Smooth muscle cell (in vitro differentiated cells): ENCODE measurements around the gene DNM3. TPM values are rescaled to one million over a fixed set of nuclear protein-coding genes. Genes with fewer than 3 reads are reported as not detected.

ENCODE experiments used
- DNase-seq: peaks from one replicate; lab custom pipeline; 2025; ENCODE audit not compliant: unreplicated experiment; lab: John Stamatoyannopoulos, UW
- H2AFZ ChIP-seq: fragments of 200-600 bp; sonication (generic); 2 replicates; pipeline ENCODE4 v1.6.0; 2016; ENCODE audit warnings: antibody characterized with exemption, low read depth, mild to moderate bottlenecking
- H3F3A ChIP-seq: fragments of 200-600 bp; sonication (generic); 2 replicates; pipeline ENCODE4 v1.6.0; 2017; ENCODE audit warnings: antibody characterized with exemption, low read depth
- H3K27ac ChIP-seq: fragments of 200-600 bp; sonication (generic); 2 replicates; pipeline ENCODE4 v1.5.1; 2016; ENCODE audit warnings: low read depth, mild to moderate bottlenecking
- H3K27me3 ChIP-seq: fragments of 200-600 bp; sonication (generic); 2 replicates; pipeline ENCODE4 v1.6.1; 2016; ENCODE audit warnings: low read depth, mild to moderate bottlenecking
- H3K36me3 ChIP-seq: fragments of 200-600 bp; sonication (generic); 2 replicates; pipeline ENCODE4 v1.5.1; 2016; ENCODE audit warnings: low read depth
- H3K4me1 ChIP-seq: fragments of 200-600 bp; sonication (generic); 2 replicates; pipeline ENCODE4 v1.5.1; 2016; ENCODE audit warnings: low read depth
- H3K4me2 ChIP-seq: fragments of 200-600 bp; sonication (generic); 2 replicates; pipeline ENCODE4 v1.6.0; 2016; ENCODE audit warnings: mild to moderate bottlenecking
- H3K4me3 ChIP-seq: fragments of 200-600 bp; sonication (generic); 2 replicates; pipeline ENCODE4 v1.5.1; 2016; ENCODE audit warnings: mild to moderate bottlenecking
- H3K79me2 ChIP-seq: fragments of 200-600 bp; sonication (generic); 2 replicates; pipeline ENCODE4 v1.6.0; 2016; ENCODE audit warnings: low read depth, mild to moderate bottlenecking
- H3K9ac ChIP-seq: fragments of 200-600 bp; sonication (generic); 2 replicates; pipeline ENCODE4 v1.6.0; 2016; ENCODE audit warnings: low read depth
- H3K9me3 ChIP-seq: fragments of 200-600 bp; sonication (generic); replicated peaks from 2 replicates; pipeline ENCODE4 v1.5.1; 2016; ENCODE audit warnings: low read depth
- H4K20me1 ChIP-seq: fragments of 200-600 bp; sonication (generic); 2 replicates; pipeline ENCODE4 v1.6.0; 2016; ENCODE audit warnings: low read depth
- CTCF ChIP-seq: fragments of 200-600 bp; sonication (generic); IDR thresholded peaks from 2 replicates; pipeline ENCODE4 v1.5.1; 2017; ENCODE audit warnings: borderline replicate concordance, mild to moderate bottlenecking, antibody characterized with exemption; ENCODE audit not compliant: insufficient read depth, poor library complexity, severe bottlenecking
- WGBS: methylation state at CpG from one replicate; pipeline ENCODE4 v1.1.7; 2016; ENCODE audit warnings: low lambda C conversion rate; 5-methylcytosine and 5-hydroxymethylcytosine counted together
- polyA plus RNA-seq: library from polyadenylated mRNA; unstranded; fragments of >200 nt; fragmentation: Nextera tagmentation; extraction: Ambion mirVana; gene quantifications from 2 replicates; pipeline ENCODE4 v1.2.1, GENCODE V29; 2016
- total RNA-seq: library from RNA; depleted of rRNA; stranded (reverse); fragments of >200 nt; gene quantifications from 2 replicates; pipeline ENCODE4 v1.2.3, GENCODE V29; 2014

The DNM3 gene
- total and polyA plus RNA-seq, 2 experiments from 2014 or later: 1.7 to 3.0 TPM

GRCh38 chr1:172380441-172381244 is 539.3 kb downstream of the DNM3 start:
- Histone ChIP-seq H3K9ac (peak overlapping the region; percentile 50), H3K4me3 (no peak overlapping the region), H3F3A (peaks cover 32% of the 10 kb centered on the region), H2AFZ (peak overlapping the region; percentile 81), H3K36me3 (no peaks in the 10 kb centered on the region), H3K9me3 (no peaks in the 10 kb centered on the region), H3K79me2 (no peaks in the 10 kb centered on the region), H4K20me1 (no peaks in the 10 kb centered on the region), H3K27me3 (no peaks in the 10 kb centered on the region), H3K4me1 (peaks cover 31% of the 10 kb centered on the region), H3K27ac (peak overlapping the region; percentile 99), H3K4me2 (peak overlapping the region; percentile 72)
- no peak for DNase-seq
- no peak for TF ChIP-seq CTCF
- WGBS: 44% methylated on average over 6 of the region's 6 CpGs

GRCh38 chr1:172381946-172382345 is 540.6 kb downstream of the DNM3 start:
- Histone ChIP-seq H2AFZ (peak overlapping the region; percentile 18), H3K79me2 (no peaks in the 10 kb centered on the region), H3K27ac (peak overlapping the region; percentile 99), H3K36me3 (no peaks in the 10 kb centered on the region), H4K20me1 (no peaks in the 10 kb centered on the region), H3K27me3 (no peaks in the 10 kb centered on the region), H3K9ac (peak overlapping the region; percentile 89), H3K4me1 (peaks cover 31% of the 10 kb centered on the region), H3K4me3 (peak overlapping the region; percentile 8), H3F3A (peaks cover 32% of the 10 kb centered on the region), H3K9me3 (no peaks in the 10 kb centered on the region), H3K4me2 (peak overlapping the region; percentile 72)
- WGBS: 35% methylated on average over 2 of the region's 2 CpGs
- no peak for DNase-seq
- TF ChIP-seq CTCF: no peak

GRCh38 chr1:172382406-172382805 is 541.1 kb downstream of the DNM3 start:
- no peaks in the 10 kb centered on the region for H3K79me2 ChIP-seq
- DNase-seq: no peak
- no peak overlapping the region for H2AFZ ChIP-seq
- 22% methylated on average over 1 of the region's 1 CpG for WGBS
- H3K4me3 ChIP-seq: peak overlapping the region; percentile 8
- H3K27ac ChIP-seq: peak overlapping the region; percentile 99
- peak overlapping the region; percentile 72 for H3K4me2 ChIP-seq
- peak overlapping the region; percentile 89 for H3K9ac ChIP-seq
- no peaks in the 10 kb centered on the region for H4K20me1 ChIP-seq
- peaks cover 32% of the 10 kb centered on the region for H3F3A ChIP-seq
- no peaks in the 10 kb centered on the region for H3K36me3 ChIP-seq
- H3K27me3 ChIP-seq: no peaks in the 10 kb centered on the region
- TF ChIP-seq CTCF: no peak
- H3K4me1 ChIP-seq: peaks cover 31% of the 10 kb centered on the region
- no peaks in the 10 kb centered on the region for H3K9me3 ChIP-seq
